Stimulated activated CD4-positive, alpha-beta T cell treated with anti-CD3 and anti-CD28 coated beads, Interleukin-15, amount 100 ng/mL, for 48 hours (primary cell): Measurements from ENCODE around the gene SPOCD1.
A peak's percentile ranks its signal among the peaks of the same experiment; 100 is the strongest.

ENCODE experiments used
- DNase-seq, 2 donors: peaks; one replicate each; pipeline ENCODE4 v3.0.0-alpha.2; 2020; ENCODE audit warnings: low read depth in 2 of 2

The SPOCD1 gene

DNA sequence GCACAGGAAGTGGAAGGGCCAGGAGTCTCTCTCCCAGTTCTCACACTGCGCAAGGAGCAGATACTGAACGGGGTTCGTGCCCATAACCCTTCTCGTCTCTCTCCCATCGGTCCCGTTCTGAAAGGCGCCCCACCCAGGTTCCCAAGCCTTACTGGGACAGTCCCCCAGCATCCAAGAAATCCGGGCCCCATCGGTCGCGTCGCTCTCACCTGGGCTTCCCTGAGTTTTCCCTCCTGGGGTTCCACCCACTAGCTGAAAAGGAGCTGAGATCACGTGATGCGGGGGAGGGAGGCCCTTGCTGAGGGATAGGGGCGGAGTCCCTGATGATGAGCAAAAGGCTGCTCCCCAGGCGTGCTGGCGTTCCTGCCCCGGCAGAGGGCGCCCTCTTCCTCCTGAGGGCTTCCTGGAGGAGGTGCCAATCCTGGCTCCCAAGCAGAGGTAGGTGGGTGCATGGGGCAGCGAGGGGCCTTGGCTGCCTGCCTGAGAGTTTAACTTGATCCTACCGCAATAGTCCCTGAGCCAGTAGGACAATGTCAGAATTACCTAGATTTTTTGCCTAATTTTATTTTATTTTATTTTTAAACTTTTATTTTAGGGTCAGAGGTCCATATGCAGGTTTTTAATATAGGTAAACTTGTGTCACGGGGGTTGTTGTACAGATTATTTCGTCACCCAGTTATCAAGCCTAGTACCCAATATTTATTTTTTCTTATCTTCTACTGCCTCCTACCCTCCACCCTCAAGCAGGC lies at the start of gene SPOCD1:
Gene SPOCD1, minus strand, starts transcription at position 271 of the 749 bp plus-strand sequence. CDS start 689 bp downstream, outside the sequence.
- DNase-seq: peak; percentile 74 to 90

DNA sequence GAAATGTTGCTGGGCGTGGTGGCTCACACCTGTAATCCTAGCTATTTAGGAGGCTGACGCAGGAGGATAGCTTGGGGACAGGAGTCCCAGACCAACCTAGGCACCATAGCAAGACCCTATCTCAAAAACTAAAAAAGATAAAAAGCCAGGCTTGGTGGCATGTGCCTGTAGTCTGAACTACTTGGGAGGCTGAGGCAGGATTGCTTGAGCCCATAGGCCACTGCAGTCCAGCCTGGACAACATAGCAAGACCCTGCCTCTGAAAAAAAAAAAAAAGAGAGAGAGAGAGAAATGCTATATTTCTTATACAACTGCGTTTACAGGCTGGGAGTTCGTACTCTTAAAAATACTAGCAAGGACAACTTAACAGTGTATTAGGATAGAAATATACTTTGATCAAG lies 46.2 kb upstream of the SPOCD1 start:
- DNase-seq: no peak

DNA sequence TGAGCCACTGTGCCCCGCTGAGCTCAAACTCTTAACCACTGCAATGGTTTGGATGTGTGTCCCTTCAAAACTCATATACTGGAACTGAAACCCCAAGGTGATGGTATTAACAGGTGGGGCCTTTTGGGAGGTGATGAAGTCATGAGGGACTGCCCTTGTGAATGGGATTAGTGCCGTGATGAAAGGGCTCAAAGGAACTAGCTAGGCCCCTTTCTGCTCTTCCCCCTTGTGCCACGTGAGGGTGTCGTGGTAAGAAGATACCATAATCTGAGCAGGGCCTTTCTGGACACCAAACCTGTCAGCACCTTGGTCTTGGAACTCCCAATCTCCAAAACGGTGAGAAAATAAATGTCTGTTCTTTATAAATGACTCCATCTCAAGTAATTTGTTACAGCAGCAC lies 45.5 kb upstream of the SPOCD1 start:
- no peak for DNase-seq

DNA sequence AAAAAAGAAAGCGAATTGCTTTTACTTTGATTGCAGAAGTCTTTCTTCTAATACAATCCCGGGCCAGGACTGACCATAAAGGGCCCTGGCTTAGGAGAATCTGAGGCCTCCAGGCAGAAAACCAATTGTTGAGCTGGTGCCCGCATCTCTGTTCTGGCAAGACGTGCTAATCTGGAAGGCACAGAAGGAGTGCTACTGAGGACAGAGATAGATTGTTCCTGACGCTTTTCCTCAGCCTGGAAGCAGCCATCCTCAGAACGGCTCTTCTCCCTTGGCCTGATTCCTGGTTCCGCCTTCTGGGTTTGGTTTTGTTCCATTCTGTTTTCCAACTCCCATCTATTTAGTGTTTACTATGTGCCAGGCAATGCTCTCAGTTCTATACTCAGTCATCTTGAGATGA lies 44.8 kb upstream of the SPOCD1 start:
- no peak for DNase-seq

DNA sequence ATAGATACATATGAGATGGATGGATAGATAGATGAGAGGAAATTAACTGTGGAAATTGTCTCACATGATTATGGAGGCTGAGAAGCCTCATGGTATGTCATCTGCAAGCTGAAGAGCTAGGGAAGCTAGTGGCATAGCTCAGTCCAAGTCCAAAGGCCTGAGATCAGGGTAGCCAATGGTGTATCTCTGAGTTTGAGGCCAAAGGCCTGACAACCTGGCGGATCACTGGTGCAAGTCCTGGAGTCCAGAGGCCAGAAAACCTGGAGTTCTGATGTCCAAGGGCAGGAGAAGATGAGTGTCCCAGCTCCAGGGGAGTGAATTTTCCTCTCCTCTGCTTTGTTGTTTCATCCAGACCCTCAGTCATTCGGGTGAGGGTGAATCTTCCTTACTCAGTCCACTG lies 43.9 kb upstream of the SPOCD1 start:
- no peak for DNase-seq

DNA sequence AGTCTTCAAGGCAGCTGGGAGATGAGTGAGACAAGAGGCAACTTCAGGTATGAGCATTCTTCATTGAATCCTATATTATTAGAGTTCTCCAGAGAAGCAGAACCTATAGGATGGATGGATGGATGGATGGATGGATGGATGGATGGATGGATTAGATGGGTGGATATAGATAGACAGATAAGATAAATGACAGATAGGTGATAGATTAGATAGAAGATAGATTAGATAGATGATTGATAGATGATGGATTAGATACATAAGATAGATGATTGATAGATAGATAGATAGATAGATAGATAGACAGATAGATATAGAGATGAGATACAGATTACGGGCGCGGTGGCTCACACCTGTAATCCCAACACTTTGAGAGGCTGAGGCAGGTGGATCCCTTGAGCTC lies 43.2 kb upstream of the SPOCD1 start:
- DNase-seq: no peak

DNA sequence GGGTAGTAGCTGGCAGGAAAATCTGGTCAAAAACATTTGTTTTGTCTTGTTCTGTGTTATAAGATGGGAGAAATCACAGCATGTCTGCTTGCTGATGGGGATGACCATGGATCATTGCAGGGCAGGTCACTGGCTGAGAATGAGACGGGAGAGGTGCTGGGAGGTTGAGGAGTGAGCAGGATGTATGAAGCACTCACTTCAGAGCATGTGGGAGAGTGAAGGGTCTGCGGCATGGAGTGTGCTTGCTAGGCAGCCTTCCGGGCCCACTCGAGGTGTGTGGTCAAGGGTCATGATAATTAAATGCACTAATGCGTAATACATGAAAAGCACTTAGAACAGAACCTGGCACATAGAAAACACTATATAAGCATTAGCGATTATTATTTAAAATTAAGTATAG lies 42.0 kb upstream of the SPOCD1 start:
- DNase-seq: no peak

DNA sequence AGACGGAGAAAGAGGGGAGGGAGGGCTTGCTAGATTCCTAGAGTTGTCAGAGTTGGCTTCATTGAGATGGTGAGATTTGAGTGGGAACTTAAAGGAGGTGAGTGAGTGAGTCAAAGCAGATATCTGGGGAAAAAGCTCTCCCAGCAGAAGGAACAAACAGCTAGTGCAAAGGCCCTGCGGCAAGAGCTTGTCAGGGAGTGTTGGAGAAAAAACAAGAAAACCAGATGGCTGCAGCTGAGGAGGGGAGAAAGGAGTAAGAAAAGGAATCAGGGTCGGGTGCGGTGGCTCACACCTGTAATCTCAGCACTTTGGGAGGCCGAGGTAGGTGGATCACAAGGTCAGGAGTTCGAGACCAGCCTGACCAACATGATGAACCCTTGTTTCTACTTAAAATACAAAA lies 40.3 kb upstream of the SPOCD1 start:
- DNase-seq: no peak

DNA sequence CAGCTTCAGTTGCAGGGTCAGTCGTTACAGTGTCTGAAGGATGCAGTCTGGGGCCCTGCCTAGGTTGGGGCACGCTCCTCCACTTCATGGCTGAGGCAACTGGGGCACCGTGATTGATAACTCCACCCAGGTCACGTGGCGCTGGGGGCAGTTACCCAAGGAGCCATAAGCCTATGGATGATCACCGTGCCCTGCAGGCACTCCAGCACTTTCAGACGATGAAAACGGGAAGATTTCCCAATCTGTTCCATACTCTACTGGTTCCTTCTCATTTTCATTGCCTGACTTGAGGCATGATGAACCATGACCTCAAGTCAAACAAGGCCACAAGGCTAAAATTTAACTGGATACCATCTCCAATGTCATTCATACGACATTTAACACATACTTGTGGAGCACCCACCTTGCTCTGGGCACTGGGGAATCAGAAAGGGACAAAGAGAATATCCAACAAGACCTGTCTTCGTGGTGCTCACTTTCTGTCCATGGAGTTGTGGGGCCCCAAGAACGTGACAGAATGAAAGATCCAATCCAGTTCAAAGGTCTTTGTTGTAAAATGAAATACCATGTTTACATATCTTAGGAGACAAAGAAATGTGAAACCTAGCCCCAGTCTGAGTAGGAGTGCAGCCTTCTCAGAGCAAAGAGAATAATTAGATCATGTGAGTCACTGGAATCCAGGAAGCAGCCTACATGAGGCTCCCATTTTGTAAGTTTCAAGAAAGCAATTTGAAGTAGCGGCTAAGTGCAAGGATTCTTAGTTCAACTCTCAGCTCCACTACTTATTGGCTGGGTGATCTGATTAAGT lies 39.4 kb upstream of the SPOCD1 start:
- no peak for DNase-seq

DNA sequence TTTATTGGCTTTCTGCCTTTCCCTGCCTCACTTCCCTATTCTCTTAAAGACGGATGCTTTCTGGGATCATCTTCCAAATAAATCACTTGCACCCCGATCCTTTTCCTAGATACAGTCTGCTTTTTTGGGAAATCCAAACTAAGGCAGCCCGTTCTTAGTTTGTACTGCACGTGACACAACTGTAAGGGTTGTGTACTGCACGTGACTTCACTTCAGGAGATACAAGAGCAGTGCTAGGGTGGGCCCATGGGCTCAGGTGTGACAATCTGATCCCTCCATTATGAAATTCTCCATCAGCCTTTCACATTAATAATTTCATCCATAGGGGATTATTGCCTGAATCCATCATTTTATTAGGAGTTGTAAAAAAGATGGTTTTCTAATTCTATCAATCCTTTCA lies 33.8 kb upstream of the SPOCD1 start:
- no peak for DNase-seq

DNA sequence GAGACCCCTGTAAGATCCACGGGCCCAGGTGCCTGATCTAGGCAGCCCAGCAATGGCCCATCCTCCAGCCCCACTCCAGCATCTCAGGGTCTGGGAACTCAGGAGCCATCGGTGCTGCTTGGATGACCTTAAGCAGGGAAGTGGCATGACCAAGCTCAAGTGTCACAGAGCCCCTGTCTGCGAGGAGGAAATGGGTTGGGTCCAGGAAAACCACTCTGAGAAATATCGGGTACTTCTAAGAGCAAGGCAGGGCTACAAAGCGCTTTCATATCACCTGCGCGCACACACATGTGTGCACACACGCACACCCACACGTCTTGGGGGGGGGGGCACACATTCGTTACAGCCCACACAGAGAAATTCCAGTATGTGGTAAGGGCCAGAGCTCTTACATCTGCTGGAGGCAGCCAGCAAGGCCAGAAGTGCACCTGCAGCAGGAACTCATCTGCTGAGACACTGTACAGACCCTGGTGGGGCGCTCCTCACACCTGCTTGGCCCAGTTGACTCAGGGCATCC lies 32.6 kb upstream of the SPOCD1 start:
- DNase-seq: peak in 1 of 2 donors; percentile 23

DNA sequence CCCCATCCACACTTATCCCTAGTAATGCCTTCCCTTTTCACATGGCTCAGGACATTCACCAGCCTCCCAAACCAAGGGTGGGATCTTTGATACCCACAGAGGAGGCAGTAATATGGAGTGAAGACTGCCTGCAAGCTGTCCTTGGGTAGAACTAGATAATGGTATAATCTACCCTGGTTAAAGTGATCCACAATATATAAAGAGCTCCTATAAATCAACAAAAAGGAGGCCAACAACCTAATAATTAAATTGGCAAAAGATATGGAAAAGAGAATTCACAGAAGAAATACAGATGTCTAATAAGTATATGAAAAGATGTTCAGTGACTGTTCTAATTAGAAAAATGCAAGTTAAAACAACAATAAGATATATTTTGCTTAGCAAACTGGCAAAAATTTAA lies 30.7 kb upstream of the SPOCD1 start:
- DNase-seq: no peak

DNA sequence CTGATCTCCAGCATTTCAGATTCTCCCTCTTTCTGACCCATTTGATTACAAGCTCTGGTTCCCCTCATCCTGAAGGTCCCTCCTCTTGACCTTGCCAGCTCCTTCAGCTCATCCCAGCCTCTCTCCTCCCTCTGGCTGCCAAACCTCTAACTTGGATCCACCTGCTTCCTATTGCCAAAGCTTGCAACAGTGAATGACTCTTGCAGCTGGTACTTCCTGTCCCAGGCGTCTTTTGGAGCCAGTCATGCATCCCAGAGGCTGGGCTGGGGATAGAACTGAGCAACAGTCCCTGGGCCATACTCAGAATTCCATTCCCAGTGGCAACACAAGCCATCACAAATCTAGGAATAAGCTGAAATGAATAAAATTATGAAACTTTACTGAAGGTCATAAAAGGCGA lies 27.7 kb upstream of the SPOCD1 start:
- DNase-seq: no peak

DNA sequence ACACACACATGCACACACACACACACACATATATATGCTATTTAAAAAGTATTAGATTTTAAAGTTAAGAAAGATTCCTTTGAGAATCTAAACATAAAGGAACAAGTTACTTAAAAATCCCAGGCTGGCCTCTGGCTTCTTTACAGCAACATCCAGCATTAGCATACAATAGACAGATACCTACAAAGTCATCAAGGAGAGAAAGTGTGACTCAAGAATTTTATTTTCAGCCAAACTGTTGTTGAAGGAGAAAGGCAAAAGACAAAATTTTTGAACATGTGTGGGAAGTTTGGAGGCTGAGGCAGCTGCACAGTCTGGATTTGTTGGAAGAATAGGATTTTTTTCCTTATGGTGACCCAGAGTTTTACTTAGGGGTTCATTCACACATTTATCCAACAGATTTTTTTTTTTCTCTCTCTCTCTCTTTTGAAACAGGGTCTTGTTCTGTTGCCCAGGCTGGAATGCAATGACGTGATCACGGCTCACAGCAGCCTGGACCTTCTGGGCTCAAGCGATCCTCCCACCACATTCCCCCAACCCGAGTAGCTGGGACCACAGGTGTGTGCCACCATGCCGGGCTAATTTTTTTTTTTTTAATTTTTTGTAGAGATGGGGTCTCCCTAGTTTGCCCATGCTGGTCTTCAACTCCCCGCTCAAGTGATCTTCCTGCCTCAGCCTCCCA lies 24.0 kb upstream of the SPOCD1 start:
- DNase-seq: no peak

DNA sequence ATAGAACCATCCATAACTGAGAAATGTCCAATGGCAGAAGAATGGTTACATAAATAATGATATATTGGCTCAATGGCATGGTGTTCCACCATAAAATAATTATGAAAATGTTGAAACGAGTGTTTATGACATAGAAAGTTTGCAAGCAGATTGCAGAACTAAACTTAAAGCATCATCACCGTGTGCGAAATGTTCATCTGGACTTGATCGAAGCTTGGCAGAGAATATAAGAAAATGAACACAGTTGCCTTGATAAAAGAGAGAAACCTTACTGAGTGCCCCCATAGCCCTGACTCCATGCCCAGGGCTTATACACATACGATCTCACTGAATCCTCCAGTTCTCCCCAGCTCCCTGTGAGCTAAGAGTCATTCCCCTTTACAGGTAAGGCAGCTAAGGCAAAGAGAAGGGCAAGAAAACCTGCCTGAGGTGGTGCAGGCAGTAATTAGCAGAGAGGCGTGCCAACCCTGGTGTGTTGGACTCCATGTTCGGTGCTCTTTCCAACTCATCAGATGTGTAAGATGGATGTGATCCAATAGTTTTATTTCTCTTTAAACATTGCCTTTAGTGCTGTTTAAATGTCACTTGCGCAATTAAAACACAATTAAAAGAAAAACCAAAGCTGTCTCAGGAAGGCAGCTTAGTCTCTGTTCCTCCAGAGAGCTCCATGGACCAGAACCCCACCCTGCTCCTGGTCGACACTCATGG lies 21.8 kb upstream of the SPOCD1 start:
- DNase-seq: no peak

DNA sequence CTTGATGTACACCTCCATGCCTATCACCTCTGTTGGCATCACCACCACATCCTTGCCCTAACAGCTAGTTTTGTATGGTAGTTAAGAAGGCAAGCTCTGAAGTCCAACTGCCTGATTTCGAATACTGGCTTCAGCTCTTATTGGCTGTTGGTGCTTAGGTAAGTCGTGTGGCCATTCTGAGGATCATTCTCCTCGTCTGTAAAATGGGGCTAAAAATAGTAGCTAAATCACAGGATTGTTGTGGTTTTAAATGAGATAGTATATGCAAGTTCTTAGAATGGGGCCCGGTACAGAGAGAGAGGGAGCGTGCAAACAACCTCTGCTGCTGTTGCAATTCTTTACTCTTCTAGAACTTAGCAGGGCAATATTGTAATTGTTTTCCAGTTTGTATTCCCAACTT lies 20.8 kb upstream of the SPOCD1 start:
- DNase-seq: no peak

DNA sequence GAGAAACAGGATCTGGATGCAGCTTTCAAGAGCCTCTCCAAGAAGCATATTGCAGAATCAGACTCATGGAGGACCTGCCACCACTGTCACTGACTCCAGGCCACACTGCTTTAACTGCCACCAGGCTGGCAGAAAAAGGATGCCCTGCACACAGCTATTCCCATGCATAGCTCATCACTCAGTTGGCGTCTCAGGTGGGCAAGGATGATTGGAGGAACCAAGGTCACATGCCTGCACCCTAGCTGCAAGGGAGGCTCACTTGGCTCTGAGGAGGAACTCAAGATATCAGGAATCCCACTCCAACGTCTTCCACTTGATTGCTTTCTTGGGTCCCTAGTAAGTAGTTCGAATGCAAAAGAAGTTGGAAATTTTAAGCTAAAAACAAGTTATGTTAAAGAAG lies 19.6 kb upstream of the SPOCD1 start:
- DNase-seq: no peak

DNA sequence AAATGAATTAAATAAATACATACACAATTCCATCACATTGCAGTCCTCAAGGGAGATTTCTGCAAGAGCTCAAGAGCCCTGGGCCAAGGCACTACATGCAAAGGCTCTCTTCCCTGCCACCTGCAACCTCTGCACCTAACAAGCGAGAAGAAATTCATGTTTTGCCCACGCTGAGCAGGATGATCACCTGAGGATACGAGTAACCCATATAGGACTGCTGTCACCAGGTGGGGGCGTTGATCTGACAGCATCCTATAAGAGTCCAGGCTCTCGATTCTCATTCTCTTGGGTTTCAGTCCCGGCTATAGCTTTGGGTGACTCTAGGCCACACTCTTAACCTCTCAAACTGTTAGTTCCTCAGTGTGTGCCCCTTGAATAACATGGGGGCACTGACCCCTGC lies 18.7 kb upstream of the SPOCD1 start:
- no peak for DNase-seq

DNA sequence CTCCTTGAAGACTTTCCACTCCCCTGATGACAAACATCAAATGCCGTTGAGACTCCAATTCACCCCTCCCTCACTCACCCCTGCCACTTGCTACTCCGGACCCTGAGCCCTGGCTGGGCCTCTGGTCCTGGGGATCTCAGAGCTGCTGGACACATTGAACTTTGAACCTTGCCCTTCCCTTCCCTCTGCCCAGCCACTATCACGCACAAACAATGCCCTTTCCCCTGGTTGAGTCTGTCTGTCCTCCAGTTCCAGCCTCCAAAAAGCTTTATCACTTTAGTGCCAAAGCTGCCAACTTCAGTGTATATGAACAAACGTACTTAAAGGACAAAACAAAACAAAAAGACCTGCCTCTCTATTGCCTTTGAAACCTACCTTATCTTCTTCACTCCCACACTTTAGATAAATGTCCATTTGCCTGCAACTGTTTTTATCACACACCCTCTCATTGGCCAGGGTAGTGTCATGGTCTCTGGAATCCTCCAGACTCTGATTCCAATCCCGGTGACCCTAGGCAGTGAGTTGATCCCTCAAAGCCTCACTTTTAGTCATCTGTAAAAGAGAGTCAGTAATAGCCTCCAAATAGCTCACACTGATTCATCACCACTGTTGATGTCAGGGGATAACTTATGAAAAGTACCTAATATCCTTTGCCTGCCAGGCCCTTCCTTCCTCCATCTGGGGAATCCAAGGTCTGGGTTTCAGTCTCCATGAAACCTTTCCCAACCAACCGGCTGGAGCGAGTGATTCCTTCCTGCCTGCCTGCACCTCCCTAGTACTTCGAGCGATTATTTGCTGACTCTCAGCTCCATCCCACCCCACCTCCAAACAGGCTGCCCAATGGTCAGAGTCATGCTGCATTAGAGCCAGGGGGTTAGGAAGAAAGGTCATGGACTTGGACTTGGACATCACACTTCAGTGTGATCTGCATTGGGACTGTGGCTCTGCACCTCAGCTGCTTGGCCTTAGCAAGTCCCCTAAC lies 15.9 kb upstream of the SPOCD1 start:
- no peak for DNase-seq

DNA sequence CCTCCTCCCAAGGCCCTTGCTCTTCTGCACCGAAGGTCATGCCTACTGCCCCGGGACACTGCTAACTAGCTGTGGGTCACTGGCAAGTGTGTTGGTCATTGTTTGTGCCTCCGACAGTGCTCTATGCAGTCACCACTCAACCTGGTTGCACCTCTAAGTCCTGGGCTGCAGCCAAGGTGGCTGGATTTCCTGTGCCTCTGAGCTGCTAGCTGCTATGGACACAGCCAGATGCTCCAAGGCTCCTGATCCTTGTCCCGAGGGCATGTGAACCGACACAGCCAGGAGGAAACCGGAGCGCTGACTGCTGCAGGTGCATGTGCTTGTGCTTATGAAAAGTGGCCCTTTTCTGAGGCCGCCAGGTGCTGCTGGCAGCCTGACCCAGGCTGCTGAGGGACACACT lies 14.7 kb upstream of the SPOCD1 start:
- DNase-seq: no peak

DNA sequence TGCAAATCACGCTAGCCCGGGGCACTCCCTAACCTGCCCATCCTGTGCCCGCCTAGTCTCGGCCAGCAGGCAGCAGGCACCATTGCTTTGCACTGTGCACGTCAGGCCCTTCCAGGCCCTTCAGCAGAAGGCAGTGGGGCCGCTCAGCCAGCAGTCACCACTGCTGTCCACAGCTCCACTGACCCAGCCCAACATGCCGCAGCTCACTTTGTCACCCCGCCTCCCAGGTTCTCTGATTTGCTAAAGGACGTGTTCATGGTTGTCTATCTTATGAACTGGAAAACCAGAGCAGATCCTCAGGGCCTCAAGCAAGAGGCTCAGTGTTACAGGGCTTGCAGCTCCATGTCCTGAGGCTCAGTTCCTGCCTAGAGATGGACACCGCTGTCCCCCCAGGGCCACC lies 14.2 kb upstream of the SPOCD1 start:
- DNase-seq: no peak
